Activated T-helper 1 cell treated with Interleukin-2 at 50 U/mL for 16 hours (primary cell): ENCODE measurements around the gene SYK.

ENCODE experiments used
- DNase-seq: peaks from one replicate; pipeline ENCODE4 v3.0.0-alpha.2; 2020; ENCODE audit warnings: low read depth

The SYK gene

GRCh38 chr9:90906316-90907055 lies 104.9 kb downstream of the SYK start:
- DNase-seq: no peak

GRCh38 chr9:90907056-90907445 lies 105.4 kb downstream of the SYK start:
- DNase-seq: no peak

- DNase-seq: no peak
Measured at GRCh38 chr9:90907790-90908189, 106.2 kb downstream of the SYK start.

GRCh38 chr9:90909225-90909624 lies 107.6 kb downstream of the SYK start:
- DNase-seq: no peak

- DNase-seq: no peak
Measured at GRCh38 chr9:90909747-90910283, 108.2 kb downstream of the SYK start.

- no peak for DNase-seq
Measured at GRCh38 chr9:90914196-90914595, 112.6 kb downstream of the SYK start.

GRCh38 chr9:90914868-90915483 lies 113.4 kb downstream of the SYK start:
- DNase-seq: peak; percentile 48

GRCh38 chr9:90915693-90916092 lies 114.1 kb downstream of the SYK start:
- no peak for DNase-seq

GRCh38 chr9:90916147-90916734 lies 114.6 kb downstream of the SYK start:
- DNase-seq: no peak

GRCh38 chr9:90919883-90920282 lies 118.3 kb downstream of the SYK start:
- DNase-seq: no peak

GRCh38 chr9:90921104-90921503 lies 119.5 kb downstream of the SYK start:
- no peak for DNase-seq

- no peak for DNase-seq
Measured at GRCh38 chr9:90921969-90922368, 120.3 kb downstream of the SYK start.

- DNase-seq: no peak
Measured at GRCh38 chr9:90925581-90926257, 124.1 kb downstream of the SYK start.

- DNase-seq: no peak
Measured at GRCh38 chr9:90926936-90927335, 125.3 kb downstream of the SYK start.

GRCh38 chr9:90927496-90927895 lies 125.9 kb downstream of the SYK start:
- DNase-seq: no peak

GRCh38 chr9:90929626-90930025 lies 128.0 kb downstream of the SYK start:
- DNase-seq: no peak

GRCh38 chr9:90933468-90933867 lies 131.8 kb downstream of the SYK start:
- no peak for DNase-seq

- no peak for DNase-seq
Measured at GRCh38 chr9:90939351-90939750, 137.7 kb downstream of the SYK start.

- DNase-seq: no peak
Measured at GRCh38 chr9:90940280-90940679, 138.7 kb downstream of the SYK start.

GRCh38 chr9:90941661-90942060 lies 140.0 kb downstream of the SYK start:
- no peak for DNase-seq

- no peak for DNase-seq
Measured at GRCh38 chr9:90942555-90942954, 140.9 kb downstream of the SYK start.

GRCh38 chr9:90943341-90943740 lies 141.7 kb downstream of the SYK start:
- no peak for DNase-seq

GRCh38 chr9:90945336-90945735 lies 143.7 kb downstream of the SYK start:
- no peak for DNase-seq
